Prostate gland (tissue), 2 donors: ENCODE measurements around the gene CPT1C. TPM values are rescaled to one million over a fixed set of nuclear protein-coding genes. Genes with fewer than 3 reads are reported as not detected.

Experiments
- DNase-seq: peaks from one replicate; pipeline ENCODE4 v3.0.0-alpha.2; 2019; ENCODE audit warnings: low spot score
- H3K27ac ChIP-seq, 2 donors: fragments of 200-600 bp; sonication (generic); 2 replicates each; pipeline ENCODE4 v1.5.1; 2017 to 2019
- H3K27me3 ChIP-seq: fragments of 200-600 bp; sonication (generic); replicated peaks from 2 replicates; pipeline ENCODE4 v1.5.1; 2019; ENCODE audit not compliant: insufficient read depth
- H3K36me3 ChIP-seq, 2 donors: fragments of 200-600 bp; sonication (generic); 1 replicate in 1 of 2; 2 replicates in 1 of 2; pipeline versions ENCODE4 v1.5.1 to v1.8.1; 2017 to 2019
- H3K4me1 ChIP-seq: fragments of 200-600 bp; sonication (generic); replicated peaks from 2 replicates; pipeline ENCODE4 v1.5.1; 2019
- H3K4me3 ChIP-seq, 2 donors: fragments of 200-600 bp; sonication (generic); 2 replicates each; pipeline ENCODE4 v1.5.1; 2017 to 2019
- H3K9me3 ChIP-seq: fragments of 200-600 bp; sonication (generic); 2 replicates; pipeline ENCODE4 v1.5.1; 2017
- CTCF ChIP-seq, 4 experiments: fragments of 200-600 bp in 2 of 4; fragments of 450-650 bp in 2 of 4; sonication (generic) in 2 of 4; IDR thresholded peaks; 1 replicate in 3 of 4; 2 replicates in 1 of 4; pipeline ENCODE4 v1.5.1; 2016 to 2019; ENCODE audit warnings: antibody characterized with exemption in 4 of 4, mild to moderate bottlenecking in 2 of 4, moderate library complexity in 2 of 4
- POLR2A ChIP-seq: fragments of 450-650 bp; IDR thresholded peaks from one replicate; pipeline ENCODE4 v1.6.1; 2016; ENCODE audit warnings: antibody characterized with exemption, mild to moderate bottlenecking
- POLR2AphosphoS5 ChIP-seq: sonication (generic); formaldehyde crosslinking; IDR thresholded peaks from one replicate; pipeline ENCODE4 v1.6.1; 2017; ENCODE audit warnings: antibody characterized with exemption
- WGBS: methylation state at CpG from one replicate; pipeline ENCODE4 v1.1.5; 2018; 5-methylcytosine and 5-hydroxymethylcytosine counted together
- intact Hi-C: fragments of 100-400 bp; cut with DNase I; formaldehyde crosslinking; loops from one replicate; pipeline ENCODE4 v1.14.2; 2022
- total RNA-seq, 2 donors: library from RNA; depleted of rRNA; stranded (reverse); fragments of >200 nt; gene quantifications; one replicate each; pipeline ENCODE4 v1.1.0, GENCODE V29; 2016

Gene CPT1C
- total RNA-seq, 2 donors from 2014 or later, result 0.96 to 5.5 TPM

DNA sequence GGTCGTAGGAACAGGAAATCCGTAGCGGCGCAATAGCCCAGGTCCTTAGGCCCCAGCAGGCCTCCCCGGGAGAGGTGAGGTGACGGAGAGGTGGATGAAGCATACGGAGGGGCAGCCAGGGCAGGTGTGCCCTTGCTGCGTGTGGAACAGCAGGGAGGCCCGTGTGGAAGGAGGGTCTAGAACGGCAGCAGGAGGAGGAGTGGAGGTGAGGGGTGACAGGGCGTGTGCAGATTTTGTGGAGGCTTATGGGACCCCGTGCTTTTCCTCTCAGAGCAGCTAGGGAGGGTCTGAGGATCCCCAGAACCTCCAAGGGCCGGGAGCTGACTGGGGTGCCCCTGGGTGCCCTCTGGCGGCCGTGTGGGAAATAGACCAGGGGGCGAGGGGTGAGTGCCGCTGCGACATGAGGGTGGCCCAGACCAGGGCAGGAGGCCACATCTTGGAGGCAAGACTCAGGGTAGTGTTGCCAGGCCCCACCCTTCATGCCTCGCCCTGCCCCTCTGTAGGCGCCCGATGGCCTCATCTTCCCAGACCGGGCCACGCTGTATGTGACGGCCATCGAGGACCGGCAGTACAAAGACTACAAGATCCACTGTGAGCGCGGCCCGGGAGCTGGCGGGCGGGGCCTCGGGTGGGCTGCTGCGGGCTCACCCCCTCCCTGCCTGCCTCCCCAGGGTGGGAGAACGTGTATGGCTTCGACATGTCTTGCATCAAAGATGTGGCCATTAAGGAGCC, 6.5 kb upstream of the CPT1C start:
- no peaks in the 10 kb centered on the region for H3K9me3 ChIP-seq
- H3K27ac ChIP-seq, result no peak overlapping the region
- H3K4me1 ChIP-seq, result peaks cover 8% of the 10 kb centered on the region
- DNase-seq, result no peak
- intact Hi-C loops, result no loop called here
- no peaks in the 10 kb centered on the region for H3K27me3 ChIP-seq
- WGBS, result 79% methylated on average over 28 of the region's 35 CpGs
- peaks cover 9 to 29% of the 10 kb centered on the region in 2 donors for H3K36me3 ChIP-seq
- TF ChIP-seq POLR2A (no peak), CTCF (IDR thresholded peaks at IDR 0.05) (peak in 2 of 4 experiments; percentile 27 to 31)
- no peak overlapping the region for H3K4me3 ChIP-seq

DNA sequence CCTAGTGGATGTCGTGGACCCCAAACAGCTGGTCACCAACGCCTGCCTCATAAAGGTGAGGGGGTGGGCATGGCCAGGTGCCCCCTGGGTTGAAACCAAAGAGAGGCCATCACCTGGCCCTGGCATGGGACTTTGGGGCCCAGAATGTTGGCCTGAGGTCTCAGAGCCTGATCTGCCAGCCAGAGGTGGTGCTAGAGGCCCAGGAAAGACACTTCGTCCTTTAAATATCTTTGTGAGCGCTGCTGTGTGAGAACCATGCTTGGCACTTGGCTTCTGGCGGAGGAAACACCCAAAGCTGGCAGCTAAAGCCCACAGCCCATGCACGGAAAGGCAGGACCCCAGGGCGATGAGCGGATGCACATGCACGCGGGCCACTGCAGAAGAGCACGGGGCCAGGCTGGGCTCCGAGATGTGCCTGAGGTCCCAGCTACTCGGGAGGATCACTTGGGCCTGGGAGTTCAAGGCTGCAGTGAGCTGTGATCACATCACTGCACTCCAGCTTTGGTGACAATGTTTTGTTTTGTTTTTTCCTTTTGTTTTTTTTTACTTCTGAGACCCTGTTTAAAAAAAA, 5.8 kb upstream of the CPT1C start:
- Histone ChIP-seq H3K4me1 (peaks cover 5% of the 10 kb centered on the region), H3K27ac (no peak overlapping the region), H3K36me3 (peaks cover 9 to 29% of the 10 kb centered on the region in 2 donors), H3K9me3 (no peaks in the 10 kb centered on the region), H3K27me3 (no peaks in the 10 kb centered on the region), H3K4me3 (no peak overlapping the region)
- intact Hi-C loops, result no loop called here
- no peak for DNase-seq
- 76% methylated on average over 13 of the region's 13 CpGs for WGBS
- no peak for TF ChIP-seq POLR2AphosphoS5
- no peak for TF ChIP-seq CTCF (IDR thresholded peaks at IDR 0.05)
- TF ChIP-seq POLR2A, result no peak

DNA sequence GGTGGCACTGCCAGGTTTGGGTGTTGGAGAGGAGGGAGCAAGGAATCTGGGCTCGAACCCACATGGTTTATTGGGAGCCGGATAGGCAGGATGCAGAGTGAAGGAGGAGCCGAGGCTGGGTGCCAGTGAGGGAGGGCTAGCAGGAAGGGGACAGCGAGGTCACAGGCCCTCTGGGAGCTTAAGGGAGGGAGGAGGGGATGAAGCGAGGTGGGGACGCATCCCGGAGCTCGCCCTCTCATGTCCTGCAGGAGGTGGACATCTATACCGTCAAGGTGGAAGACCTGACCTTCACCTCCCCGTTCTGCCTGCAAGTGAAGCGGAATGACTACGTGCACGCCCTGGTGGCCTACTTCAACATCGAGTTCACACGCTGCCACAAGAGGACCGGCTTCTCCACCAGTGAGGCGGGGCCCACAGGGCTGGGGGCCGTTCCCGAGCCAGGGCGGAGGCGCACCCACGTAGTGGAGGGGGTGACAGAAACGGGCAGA, 5.0 kb upstream of the CPT1C start:
- TF ChIP-seq POLR2AphosphoS5, result no peak
- TF ChIP-seq POLR2A, result no peak
- no peak for TF ChIP-seq CTCF (IDR thresholded peaks at IDR 0.05)
- no peaks in the 10 kb centered on the region for H3K27me3 ChIP-seq
- WGBS, result 58% methylated on average over 23 of the region's 23 CpGs
- no peak for DNase-seq
- intact Hi-C loops, result no loop called here
- no peaks in the 10 kb centered on the region for H3K4me1 ChIP-seq
- H3K9me3 ChIP-seq, result no peaks in the 10 kb centered on the region
- peaks cover 9 to 29% of the 10 kb centered on the region in 2 donors for H3K36me3 ChIP-seq
- H3K27ac ChIP-seq, result no peak overlapping the region
- no peak overlapping the region for H3K4me3 ChIP-seq

DNA sequence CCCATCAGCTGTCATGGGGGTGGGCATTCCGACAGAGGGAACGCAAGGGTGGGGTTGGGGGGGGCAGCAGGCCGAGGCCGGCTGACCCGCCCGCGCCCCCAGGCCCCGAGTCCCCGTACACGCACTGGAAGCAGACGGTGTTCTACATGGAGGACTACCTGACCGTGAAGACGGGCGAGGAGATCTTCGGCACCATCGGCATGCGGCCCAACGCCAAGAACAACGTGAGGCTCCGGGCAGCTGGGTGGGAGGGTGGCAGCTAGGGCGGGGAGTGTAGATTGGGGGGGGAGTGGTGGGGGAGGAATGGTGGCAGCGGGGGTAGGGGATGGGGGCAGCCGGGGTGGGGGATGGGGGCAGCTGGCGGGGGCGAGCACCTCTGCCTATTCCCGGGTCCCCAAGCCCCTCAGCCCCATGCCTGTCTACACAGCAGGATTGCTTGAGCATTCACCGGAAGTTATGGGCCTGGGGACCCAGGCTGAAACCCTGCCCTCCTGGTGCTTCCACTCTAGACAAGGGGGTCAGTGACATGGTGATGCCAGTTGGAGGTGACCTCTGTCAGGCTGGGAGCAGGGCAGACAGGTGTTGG, 4.3 kb upstream of the CPT1C start:
- WGBS, result 87% methylated on average over 21 of the region's 27 CpGs
- H3K9me3 ChIP-seq, result no peaks in the 10 kb centered on the region
- intact Hi-C loops, result no loop called here
- no peak for DNase-seq
- H3K27ac ChIP-seq, result no peak overlapping the region
- H3K36me3 ChIP-seq, result peaks cover 9 to 29% of the 10 kb centered on the region in 2 donors
- no peak overlapping the region for H3K4me3 ChIP-seq
- TF ChIP-seq POLR2A (no peak), POLR2AphosphoS5 (no peak), CTCF (IDR thresholded peaks at IDR 0.05) (no peak)
- H3K4me1 ChIP-seq, result no peaks in the 10 kb centered on the region
- H3K27me3 ChIP-seq, result no peaks in the 10 kb centered on the region
